Activated naive CD8-positive, alpha-beta T cell treated with anti-CD3 and anti-CD28 coated beads, Interleukin-2, amount 50 U/mL, for 24 hours (primary cell): ENCODE measurements around the gene SON.
"Not testable (repeated sequence)": the region's sequence is repeated elsewhere in the genome, so short reads cannot be mapped to it uniquely, and the experiment has no call there.

Source experiments
- ATAC-seq: fragments of 150-1000 bp; cut with Tn5 transposase; one replicate; pipeline ENCODE4 v1.10.0; 2021
- DNase-seq: peaks from one replicate; pipeline ENCODE4 v3.0.0; 2021
- H3K27ac Mint-ChIP-seq: one replicate; pipeline ENCODE4 v1.8.0; 2021; ENCODE audit warnings: mild to moderate bottlenecking, mixed read lengths
- H3K27me3 Mint-ChIP-seq: one replicate; pipeline ENCODE4 v1.8.0; 2021; ENCODE audit warnings: mixed read lengths
- H3K36me3 Mint-ChIP-seq: one replicate; pipeline ENCODE4 v1.8.0; 2021; ENCODE audit warnings: low read depth, mixed read lengths
- H3K4me1 Mint-ChIP-seq: one replicate; pipeline ENCODE4 v1.8.0; 2021; ENCODE audit warnings: mixed read lengths
- H3K4me3 Mint-ChIP-seq: one replicate; pipeline ENCODE4 v1.8.0; 2021; ENCODE audit warnings: mild to moderate bottlenecking, moderate library complexity, mixed read lengths
- H3K9me3 Mint-ChIP-seq: one replicate; pipeline ENCODE4 v1.8.0; 2021; ENCODE audit warnings: mixed read lengths

SON gene

GRCh38 chr21:33542640-33543504 lies at the start of gene SON:
SON (plus strand) TSS chr21:33543038; CDS start chr21:33543093, 55 bp downstream.
- Mint-ChIP-seq H3K4me1 (peaks cover 53% of the 10 kb centered on the region), H3K27ac (peak within 1 kb of the TSS; percentile 98), H3K36me3 (peaks cover 66% of the 10 kb centered on the region), H3K4me3 (peak within 1 kb of the TSS; percentile 92), H3K9me3 (no peaks in the 10 kb centered on the region), H3K27me3 (no peaks in the 10 kb centered on the region)
- ATAC-seq (peak; percentile 99), DNase-seq (peak; percentile 96)

- Mint-ChIP-seq H3K27me3 (peaks cover 1% of the 10 kb centered on the region), H3K27ac (no peak overlapping the region), H3K4me3 (no peak overlapping the region), H3K36me3 (no peaks in the 10 kb centered on the region), H3K4me1 (peaks cover 10% of the 10 kb centered on the region), H3K9me3 (no peaks in the 10 kb centered on the region)
- DNase-seq (no peak), ATAC-seq (no peak)
Measured at GRCh38 chr21:33493756-33494155, 49.1 kb upstream of the SON start.

- Mint-ChIP-seq H3K9me3 (no peaks in the 10 kb centered on the region), H3K27ac (no peak overlapping the region), H3K36me3 (no peaks in the 10 kb centered on the region), H3K27me3 (peaks cover 1% of the 10 kb centered on the region), H3K4me1 (peaks cover 9% of the 10 kb centered on the region), H3K4me3 (no peak overlapping the region)
- DNase-seq (no peak), ATAC-seq (no peak)
Measured at GRCh38 chr21:33495743-33496142, 47.1 kb upstream of the SON start.

- Mint-ChIP-seq H3K36me3 (no peaks in the 10 kb centered on the region), H3K27me3 (no peaks in the 10 kb centered on the region), H3K4me3 (no peak overlapping the region), H3K9me3 (no peaks in the 10 kb centered on the region), H3K27ac (no peak overlapping the region), H3K4me1 (peaks cover 5% of the 10 kb centered on the region)
- ATAC-seq (no peak), DNase-seq (no peak)
Measured at GRCh38 chr21:33496345-33496744, 46.5 kb upstream of the SON start.

- DNase-seq: no peak
- ATAC-seq: no peak
- Mint-ChIP-seq H3K27ac (no peak overlapping the region), H3K36me3 (peaks cover 58% of the 10 kb centered on the region), H3K4me1 (no peaks in the 10 kb centered on the region), H3K27me3 (no peaks in the 10 kb centered on the region), H3K4me3 (no peak overlapping the region), H3K9me3 (no peaks in the 10 kb centered on the region)
Measured at GRCh38 chr21:33505833-33506232, 37.0 kb upstream of the SON start.

- not testable (repeated sequence) for ATAC-seq, H3K9me3 Mint-ChIP-seq, H3K4me3 Mint-ChIP-seq, H3K27me3 Mint-ChIP-seq, H3K27ac Mint-ChIP-seq, DNase-seq, H3K4me1 Mint-ChIP-seq
- H3K36me3 Mint-ChIP-seq: peaks cover 67% of the 10 kb centered on the region
Measured at GRCh38 chr21:33507003-33507402, 35.8 kb upstream of the SON start.

- ATAC-seq (no peak), DNase-seq (no peak)
- peaks cover 66% of the 10 kb centered on the region for H3K36me3 Mint-ChIP-seq
- no peak overlapping the region for H3K4me3 Mint-ChIP-seq
- H3K27me3 Mint-ChIP-seq: no peaks in the 10 kb centered on the region
- no peak overlapping the region for H3K27ac Mint-ChIP-seq
- no peaks in the 10 kb centered on the region for H3K9me3 Mint-ChIP-seq
- peaks cover 6% of the 10 kb centered on the region for H3K4me1 Mint-ChIP-seq
Measured at GRCh38 chr21:33510826-33511225, 32.0 kb upstream of the SON start.

- Mint-ChIP-seq H3K36me3 (peaks cover 68% of the 10 kb centered on the region), H3K4me3 (no peak overlapping the region), H3K9me3 (no peaks in the 10 kb centered on the region), H3K4me1 (peaks cover 6% of the 10 kb centered on the region), H3K27me3 (no peaks in the 10 kb centered on the region), H3K27ac (no peak overlapping the region)
- no peak for ATAC-seq
- no peak for DNase-seq
Measured at GRCh38 chr21:33511639-33512038, 31.2 kb upstream of the SON start.

- peaks cover 6% of the 10 kb centered on the region for H3K4me1 Mint-ChIP-seq
- no peaks in the 10 kb centered on the region for H3K27me3 Mint-ChIP-seq
- H3K4me3 Mint-ChIP-seq: no peak overlapping the region
- ATAC-seq (no peak), DNase-seq (no peak)
- H3K27ac Mint-ChIP-seq: no peak overlapping the region
- no peaks in the 10 kb centered on the region for H3K9me3 Mint-ChIP-seq
- peaks cover 68% of the 10 kb centered on the region for H3K36me3 Mint-ChIP-seq
Measured at GRCh38 chr21:33512481-33512880, 30.4 kb upstream of the SON start.

GRCh38 chr21:33514229-33514628 lies 28.6 kb upstream of the SON start:
- DNase-seq (no peak), ATAC-seq (no peak)
- H3K27ac Mint-ChIP-seq: no peak overlapping the region
- peaks cover 6% of the 10 kb centered on the region for H3K4me1 Mint-ChIP-seq
- no peak overlapping the region for H3K4me3 Mint-ChIP-seq
- H3K9me3 Mint-ChIP-seq: no peaks in the 10 kb centered on the region
- no peaks in the 10 kb centered on the region for H3K27me3 Mint-ChIP-seq
- peaks cover 65% of the 10 kb centered on the region for H3K36me3 Mint-ChIP-seq

- ATAC-seq (no peak), DNase-seq (no peak)
- H3K4me3 Mint-ChIP-seq: no peak overlapping the region
- H3K27me3 Mint-ChIP-seq: no peaks in the 10 kb centered on the region
- no peak overlapping the region for H3K27ac Mint-ChIP-seq
- no peaks in the 10 kb centered on the region for H3K9me3 Mint-ChIP-seq
- H3K4me1 Mint-ChIP-seq: peaks cover 6% of the 10 kb centered on the region
- peaks cover 62% of the 10 kb centered on the region for H3K36me3 Mint-ChIP-seq
Measured at GRCh38 chr21:33518899-33519298, 23.9 kb upstream of the SON start.

- Mint-ChIP-seq H3K9me3 (no peaks in the 10 kb centered on the region), H3K4me1 (no peaks in the 10 kb centered on the region), H3K36me3 (peaks cover 55% of the 10 kb centered on the region), H3K27me3 (no peaks in the 10 kb centered on the region), H3K27ac (no peak overlapping the region), H3K4me3 (no peak overlapping the region)
- no peak for DNase-seq
- no peak for ATAC-seq
Measured at GRCh38 chr21:33522297-33522952, 20.4 kb upstream of the SON start.

- H3K27ac Mint-ChIP-seq: no peak overlapping the region
- no peaks in the 10 kb centered on the region for H3K27me3 Mint-ChIP-seq
- H3K36me3 Mint-ChIP-seq: peaks cover 54% of the 10 kb centered on the region
- ATAC-seq (no peak), DNase-seq (no peak)
- H3K9me3 Mint-ChIP-seq: no peaks in the 10 kb centered on the region
- H3K4me1 Mint-ChIP-seq: no peaks in the 10 kb centered on the region
- H3K4me3 Mint-ChIP-seq: no peak overlapping the region
Measured at GRCh38 chr21:33522953-33523349, 19.9 kb upstream of the SON start.

GRCh38 chr21:33531007-33531406 lies 11.8 kb upstream of the SON start:
- Mint-ChIP-seq H3K36me3 (peaks cover 63% of the 10 kb centered on the region), H3K9me3 (no peaks in the 10 kb centered on the region), H3K27me3 (no peaks in the 10 kb centered on the region), H3K4me1 (no peaks in the 10 kb centered on the region), H3K27ac (no peak overlapping the region), H3K4me3 (no peak overlapping the region)
- DNase-seq (no peak), ATAC-seq (no peak)

- H3K9me3 Mint-ChIP-seq: no peaks in the 10 kb centered on the region
- H3K27me3 Mint-ChIP-seq: no peaks in the 10 kb centered on the region
- H3K4me1 Mint-ChIP-seq: peaks cover 28% of the 10 kb centered on the region
- ATAC-seq (no peak), DNase-seq (no peak)
- peaks cover 68% of the 10 kb centered on the region for H3K36me3 Mint-ChIP-seq
- H3K4me3 Mint-ChIP-seq: no peak overlapping the region
- peak overlapping the region; percentile 37 for H3K27ac Mint-ChIP-seq
Measured at GRCh38 chr21:33537212-33537611, 5.6 kb upstream of the SON start.
